Liver (tissue), 3 donors: Measurements from ENCODE around the gene TJP3.

Source experiments
- EGR1 ChIP-seq, 2 donors: IDR thresholded peaks; 2 replicates each; pipeline ENCODE4 v1.6.1; 2016 to 2018; ENCODE audit warnings: antibody characterized with exemption in 2 of 2, low read depth in 2 of 2
- HNF4A ChIP-seq, 2 donors: conservative IDR thresholded peaks; 2 replicates each; pipeline ENCODE4 v1.6.1; 2016; ENCODE audit warnings: antibody characterized with exemption in 2 of 2, mild to moderate bottlenecking in 2 of 2
- JUND ChIP-seq, 2 donors: IDR thresholded peaks; 2 replicates each; pipeline ENCODE4 v1.6.1; 2016; ENCODE audit warnings: antibody characterized with exemption in 2 of 2
- RAD21 ChIP-seq, 2 donors: IDR thresholded peaks; 2 replicates each; pipeline ENCODE4 v1.6.1; 2016; ENCODE audit warnings: antibody characterized with exemption in 2 of 2, mild to moderate bottlenecking in 2 of 2
- TAF1 ChIP-seq: conservative IDR thresholded peaks from 2 replicates; pipeline ENCODE4 v1.6.1; 2016; ENCODE audit warnings: antibody characterized with exemption, mild to moderate bottlenecking
- YY1 ChIP-seq: IDR thresholded peaks from 2 replicates; pipeline ENCODE4 v1.6.1; 2016; ENCODE audit warnings: antibody characterized with exemption, mild to moderate bottlenecking
- TF ChIP-seq, protein P1 (sequence below): fragments of 150-350 bp; IDR thresholded peaks from 2 replicates; pipeline ENCODE4 v1.5.1; 2017; ENCODE audit warnings: improper control_type of control experiment, low read depth, low read length; ENCODE audit not compliant: missing input control
- TF ChIP-seq, protein P2 (sequence below): IDR thresholded peaks from 2 replicates; pipeline ENCODE4 v1.6.1; 2016; ENCODE audit warnings: antibody characterized with exemption
- TF ChIP-seq, protein P3 (sequence below): IDR thresholded peaks from 2 replicates; pipeline ENCODE4 v1.6.1; 2016; ENCODE audit warnings: antibody characterized with exemption, mild to moderate bottlenecking
- TF ChIP-seq, protein P4 (sequence below): IDR thresholded peaks from 2 replicates; pipeline ENCODE4 v1.6.1; 2016; ENCODE audit warnings: antibody characterized with exemption
- donor health status: healthy.
- donor health status: healthy.

DNA sequence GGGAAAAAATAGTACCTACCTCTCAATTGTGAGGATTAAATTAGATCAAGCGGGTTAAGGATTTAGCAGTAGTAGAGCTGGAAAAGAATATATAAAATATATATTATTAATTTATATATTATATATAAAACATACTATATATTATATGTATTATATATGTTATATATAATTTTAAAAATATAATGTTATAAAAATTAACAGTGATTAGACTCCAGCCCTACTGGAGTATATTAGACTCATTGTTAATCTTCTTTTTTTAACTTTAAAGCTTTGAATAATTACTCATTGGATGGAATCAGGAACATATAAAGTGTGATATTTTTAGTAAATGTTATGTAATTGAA, 53.9 kb downstream of the TJP3 start:
- TF ChIP-seq, protein P1, sequence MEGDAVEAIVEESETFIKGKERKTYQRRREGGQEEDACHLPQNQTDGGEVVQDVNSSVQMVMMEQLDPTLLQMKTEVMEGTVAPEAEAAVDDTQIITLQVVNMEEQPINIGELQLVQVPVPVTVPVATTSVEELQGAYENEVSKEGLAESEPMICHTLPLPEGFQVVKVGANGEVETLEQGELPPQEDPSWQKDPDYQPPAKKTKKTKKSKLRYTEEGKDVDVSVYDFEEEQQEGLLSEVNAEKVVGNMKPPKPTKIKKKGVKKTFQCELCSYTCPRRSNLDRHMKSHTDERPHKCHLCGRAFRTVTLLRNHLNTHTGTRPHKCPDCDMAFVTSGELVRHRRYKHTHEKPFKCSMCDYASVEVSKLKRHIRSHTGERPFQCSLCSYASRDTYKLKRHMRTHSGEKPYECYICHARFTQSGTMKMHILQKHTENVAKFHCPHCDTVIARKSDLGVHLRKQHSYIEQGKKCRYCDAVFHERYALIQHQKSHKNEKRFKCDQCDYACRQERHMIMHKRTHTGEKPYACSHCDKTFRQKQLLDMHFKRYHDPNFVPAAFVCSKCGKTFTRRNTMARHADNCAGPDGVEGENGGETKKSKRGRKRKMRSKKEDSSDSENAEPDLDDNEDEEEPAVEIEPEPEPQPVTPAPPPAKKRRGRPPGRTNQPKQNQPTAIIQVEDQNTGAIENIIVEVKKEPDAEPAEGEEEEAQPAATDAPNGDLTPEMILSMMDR: no peak
- TF ChIP-seq, protein P2, sequence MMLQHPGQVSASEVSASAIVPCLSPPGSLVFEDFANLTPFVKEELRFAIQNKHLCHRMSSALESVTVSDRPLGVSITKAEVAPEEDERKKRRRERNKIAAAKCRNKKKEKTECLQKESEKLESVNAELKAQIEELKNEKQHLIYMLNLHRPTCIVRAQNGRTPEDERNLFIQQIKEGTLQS: no peak
- TF ChIP-seq, protein P3, sequence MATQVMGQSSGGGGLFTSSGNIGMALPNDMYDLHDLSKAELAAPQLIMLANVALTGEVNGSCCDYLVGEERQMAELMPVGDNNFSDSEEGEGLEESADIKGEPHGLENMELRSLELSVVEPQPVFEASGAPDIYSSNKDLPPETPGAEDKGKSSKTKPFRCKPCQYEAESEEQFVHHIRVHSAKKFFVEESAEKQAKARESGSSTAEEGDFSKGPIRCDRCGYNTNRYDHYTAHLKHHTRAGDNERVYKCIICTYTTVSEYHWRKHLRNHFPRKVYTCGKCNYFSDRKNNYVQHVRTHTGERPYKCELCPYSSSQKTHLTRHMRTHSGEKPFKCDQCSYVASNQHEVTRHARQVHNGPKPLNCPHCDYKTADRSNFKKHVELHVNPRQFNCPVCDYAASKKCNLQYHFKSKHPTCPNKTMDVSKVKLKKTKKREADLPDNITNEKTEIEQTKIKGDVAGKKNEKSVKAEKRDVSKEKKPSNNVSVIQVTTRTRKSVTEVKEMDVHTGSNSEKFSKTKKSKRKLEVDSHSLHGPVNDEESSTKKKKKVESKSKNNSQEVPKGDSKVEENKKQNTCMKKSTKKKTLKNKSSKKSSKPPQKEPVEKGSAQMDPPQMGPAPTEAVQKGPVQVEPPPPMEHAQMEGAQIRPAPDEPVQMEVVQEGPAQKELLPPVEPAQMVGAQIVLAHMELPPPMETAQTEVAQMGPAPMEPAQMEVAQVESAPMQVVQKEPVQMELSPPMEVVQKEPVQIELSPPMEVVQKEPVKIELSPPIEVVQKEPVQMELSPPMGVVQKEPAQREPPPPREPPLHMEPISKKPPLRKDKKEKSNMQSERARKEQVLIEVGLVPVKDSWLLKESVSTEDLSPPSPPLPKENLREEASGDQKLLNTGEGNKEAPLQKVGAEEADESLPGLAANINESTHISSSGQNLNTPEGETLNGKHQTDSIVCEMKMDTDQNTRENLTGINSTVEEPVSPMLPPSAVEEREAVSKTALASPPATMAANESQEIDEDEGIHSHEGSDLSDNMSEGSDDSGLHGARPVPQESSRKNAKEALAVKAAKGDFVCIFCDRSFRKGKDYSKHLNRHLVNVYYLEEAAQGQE: no peak
- TF ChIP-seq TAF1: no peak
- no peak for TF ChIP-seq EGR1 (IDR thresholded peaks at IDR 0.05; ENCODE audit: low read depth in 2 of 2)
- TF ChIP-seq RAD21 (IDR thresholded peaks at IDR 0.05): no peak
- TF ChIP-seq YY1: no peak
- no peak for TF ChIP-seq JUND (IDR thresholded peaks at IDR 0.05)
- TF ChIP-seq, protein P4, sequence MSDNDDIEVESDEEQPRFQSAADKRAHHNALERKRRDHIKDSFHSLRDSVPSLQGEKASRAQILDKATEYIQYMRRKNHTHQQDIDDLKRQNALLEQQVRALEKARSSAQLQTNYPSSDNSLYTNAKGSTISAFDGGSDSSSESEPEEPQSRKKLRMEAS: no peak
- TF ChIP-seq HNF4A (conservative IDR thresholded peaks at IDR 0.05): no peak
